ENCODE results near the gene CFAP46.

CFAP46 gene

DNA sequence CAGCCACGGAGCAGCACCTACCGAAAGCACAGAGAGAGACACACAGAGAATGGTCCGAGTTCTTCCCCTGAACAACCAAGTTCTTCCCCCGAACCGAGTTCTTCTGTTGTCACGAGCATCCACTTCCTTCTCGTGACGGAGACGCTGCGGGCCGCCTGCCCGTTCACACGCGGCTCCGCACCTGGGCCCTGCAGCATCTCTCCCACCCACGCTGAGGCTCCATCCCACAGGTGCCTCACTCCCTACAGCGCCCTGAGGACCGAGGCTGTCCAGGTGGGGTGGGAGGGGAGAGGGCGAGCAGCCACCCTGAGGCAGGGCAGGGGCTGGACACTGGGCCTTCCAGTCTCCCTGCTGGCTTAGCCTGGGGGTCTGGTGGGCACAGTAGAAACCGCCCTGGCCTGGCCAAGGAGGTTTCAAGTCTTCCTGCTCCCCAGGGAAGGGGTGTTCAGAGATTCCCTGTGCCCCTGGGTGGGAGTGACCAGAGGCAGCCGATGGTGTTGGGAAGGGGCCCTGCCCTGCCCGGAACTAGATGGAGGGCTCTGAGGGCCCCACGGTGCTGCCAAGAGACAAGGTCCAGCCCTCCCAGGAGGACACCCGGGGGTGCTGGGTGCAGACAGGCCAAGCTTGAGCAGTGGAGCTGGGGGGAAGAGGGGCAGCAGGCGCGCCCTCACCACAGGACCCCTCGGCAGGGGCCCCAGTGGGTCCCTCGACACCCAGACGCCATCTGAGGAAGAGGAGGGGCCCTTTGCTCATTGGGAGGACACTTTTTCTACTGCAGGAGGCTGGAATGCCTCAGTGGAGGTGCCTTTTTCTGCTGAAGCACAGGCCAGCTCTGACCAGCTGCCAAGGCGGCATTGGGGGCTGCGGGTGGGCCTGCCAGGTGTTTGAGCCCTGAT lies 151.2 kb downstream of the CFAP46 start:
- peaks cover 54% of the 10 kb centered on the region for H3K27me3 ChIP-seq (ENCODE audit: control insufficient read depth, insufficient read depth, low read length)
- no peak overlapping the region for H3K9ac ChIP-seq (ENCODE audit: low read depth, low read length)

DNA sequence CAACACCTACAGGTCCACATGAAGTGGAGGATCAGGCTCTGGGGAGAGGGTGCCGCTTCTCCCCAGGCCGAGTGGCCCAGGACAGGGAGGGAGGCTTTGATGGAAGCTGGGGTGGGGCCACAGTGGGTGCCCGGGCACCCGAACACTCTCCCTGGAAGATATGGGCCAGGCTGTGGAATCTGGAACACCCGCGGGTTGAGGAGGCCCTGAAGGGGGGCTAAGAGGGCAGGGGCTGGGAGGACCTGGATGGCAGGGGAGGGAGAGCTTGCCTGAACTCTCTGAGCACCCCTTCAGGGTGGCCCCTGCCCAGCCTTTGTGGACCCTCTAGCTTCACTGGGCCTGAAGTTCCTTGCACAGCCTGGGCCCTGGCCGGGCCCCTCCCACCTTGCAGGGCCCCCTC lies 151.9 kb downstream of the CFAP46 start:
- Histone ChIP-seq H3K9ac (ENCODE audit: low read depth, low read length) (no peak overlapping the region), H3K27ac (ENCODE audit: low read depth, low read length) (no peak overlapping the region), H3K4me1 (ENCODE audit: control insufficient read depth, insufficient read depth, low read length) (no peaks in the 10 kb centered on the region), H3K9me3 (ENCODE audit: control insufficient read depth, insufficient read depth, low read length) (no peaks in the 10 kb centered on the region), H3K27me3 (ENCODE audit: control insufficient read depth, insufficient read depth, low read length) (peaks cover 58% of the 10 kb centered on the region), H3K36me3 (ENCODE audit: control insufficient read depth, insufficient read depth, low read length) (no peaks in the 10 kb centered on the region), H3K4me3 (ENCODE audit: low read depth, low read length) (no peak overlapping the region)

More for the DNA sequence above, 151.2 kb downstream of the CFAP46 start:
- no peak overlapping the region for H3K27ac ChIP-seq (ENCODE audit: low read depth, low read length)
- no peaks in the 10 kb centered on the region for H3K9me3 ChIP-seq (ENCODE audit: control insufficient read depth, insufficient read depth, low read length)
- no peak overlapping the region for H3K4me3 ChIP-seq (ENCODE audit: low read depth, low read length)
- H3K36me3 ChIP-seq (ENCODE audit: control insufficient read depth, insufficient read depth, low read length), result no peaks in the 10 kb centered on the region
- H3K4me1 ChIP-seq (ENCODE audit: control insufficient read depth, insufficient read depth, low read length), result no peaks in the 10 kb centered on the region

DNA sequence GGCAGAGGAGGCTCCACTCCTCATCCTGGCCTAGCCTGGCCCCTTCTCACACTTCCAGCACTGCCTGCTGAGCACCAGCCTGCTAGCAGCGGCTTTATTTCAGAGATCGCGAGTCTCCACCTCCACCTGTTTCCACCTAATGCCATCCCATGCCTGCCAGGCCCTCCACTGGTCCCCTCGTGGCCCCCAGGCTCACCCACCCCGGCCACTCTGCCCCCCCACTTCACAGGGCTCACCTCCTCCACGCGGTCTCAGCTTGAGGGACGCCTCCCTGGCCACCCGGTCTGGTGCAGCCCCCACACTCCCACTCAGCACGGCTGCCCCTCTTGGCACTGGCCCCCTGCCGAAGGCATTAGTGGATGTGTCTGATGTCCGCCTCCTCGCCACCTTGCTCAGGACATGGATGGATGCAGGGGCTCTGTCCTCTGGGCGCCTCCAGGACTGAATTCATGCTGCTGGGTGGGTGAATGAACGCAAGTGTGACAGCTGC lies 152.7 kb downstream of the CFAP46 start:
- Histone ChIP-seq H3K36me3 (ENCODE audit: control insufficient read depth, insufficient read depth, low read length) (no peaks in the 10 kb centered on the region), H3K27me3 (ENCODE audit: control insufficient read depth, insufficient read depth, low read length) (peaks cover 66% of the 10 kb centered on the region), H3K9ac (ENCODE audit: low read depth, low read length) (no peak overlapping the region), H3K4me3 (ENCODE audit: low read depth, low read length) (no peak overlapping the region), H3K4me1 (ENCODE audit: control insufficient read depth, insufficient read depth, low read length) (no peaks in the 10 kb centered on the region), H3K27ac (ENCODE audit: low read depth, low read length) (no peak overlapping the region), H3K9me3 (ENCODE audit: control insufficient read depth, insufficient read depth, low read length) (no peaks in the 10 kb centered on the region)

DNA sequence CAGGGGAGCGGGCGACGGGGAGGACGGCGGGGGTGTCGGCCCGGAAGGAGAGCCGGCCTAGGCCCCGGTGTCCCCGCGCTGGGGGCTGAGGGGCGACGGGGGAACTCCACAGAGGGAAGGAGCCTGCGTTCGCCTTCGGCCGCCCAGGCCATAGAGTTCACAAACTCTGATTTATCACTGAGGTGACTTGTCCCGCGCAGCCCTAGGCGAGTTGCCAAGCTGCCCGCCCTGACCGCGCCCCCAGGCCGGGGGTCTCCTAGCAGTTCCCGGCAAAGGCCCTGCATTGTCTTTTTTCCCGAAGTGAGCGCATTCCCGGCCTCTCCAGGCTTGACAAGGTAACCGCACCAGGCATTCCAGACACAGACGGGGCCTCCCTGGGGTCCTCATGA lies 153.5 kb downstream of the CFAP46 start:
- Histone ChIP-seq H3K9me3 (ENCODE audit: control insufficient read depth, insufficient read depth, low read length) (no peaks in the 10 kb centered on the region), H3K4me1 (ENCODE audit: control insufficient read depth, insufficient read depth, low read length) (0 out of 2 replicates have a peak, but pooled peaks cover 3% of the 10 kb centered on the region), H3K36me3 (ENCODE audit: control insufficient read depth, insufficient read depth, low read length) (no peaks in the 10 kb centered on the region), H3K4me3 (ENCODE audit: low read depth, low read length) (peak overlapping the region; percentile 59; the same call in 1 of the 2 replicates), H3K27me3 (ENCODE audit: control insufficient read depth, insufficient read depth, low read length) (peaks cover 75% of the 10 kb centered on the region), H3K9ac (ENCODE audit: low read depth, low read length) (no peak overlapping the region), H3K27ac (ENCODE audit: low read depth, low read length) (no peak overlapping the region)

DNA sequence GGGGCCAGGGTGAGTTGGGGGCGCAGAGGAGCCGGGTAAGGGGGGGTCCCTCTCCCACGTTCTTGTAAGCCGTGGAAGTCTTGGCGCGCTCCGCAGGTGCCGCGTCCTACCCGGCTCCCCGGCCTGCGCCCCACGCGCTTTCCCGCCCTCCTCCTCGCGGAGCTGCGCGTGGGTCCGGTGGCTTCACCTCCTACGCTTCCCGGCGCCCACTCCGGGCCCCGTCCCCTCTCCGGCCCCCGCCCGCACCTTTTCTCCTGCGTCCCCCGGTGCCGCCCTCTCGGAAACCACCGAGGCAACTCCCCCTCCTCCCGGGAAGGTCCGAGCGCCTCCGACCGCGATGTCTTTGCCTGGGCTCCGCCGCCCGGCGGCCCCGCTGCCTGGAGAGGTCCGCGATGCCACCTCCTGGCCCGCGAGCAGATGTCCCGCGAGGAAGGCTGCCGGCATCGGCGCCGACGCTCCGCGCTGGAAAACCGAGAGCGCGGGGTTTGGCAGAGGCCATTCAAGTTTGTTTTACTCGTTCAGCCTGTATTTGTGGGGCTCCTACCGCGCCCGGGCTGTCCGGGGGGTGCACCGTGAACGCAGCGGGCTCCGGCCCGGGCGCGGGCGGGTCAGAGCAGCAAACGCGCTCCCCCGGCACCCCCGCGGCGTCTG lies 154.1 kb downstream of the CFAP46 start:
- Histone ChIP-seq H3K27ac (ENCODE audit: low read depth, low read length) (no peak overlapping the region), H3K9ac (ENCODE audit: low read depth, low read length) (no peak overlapping the region), H3K36me3 (ENCODE audit: control insufficient read depth, insufficient read depth, low read length) (no peaks in the 10 kb centered on the region), H3K4me3 (ENCODE audit: low read depth, low read length) (peak overlapping the region; percentile 59), H3K27me3 (ENCODE audit: control insufficient read depth, insufficient read depth, low read length) (peaks cover 80% of the 10 kb centered on the region), H3K4me1 (ENCODE audit: control insufficient read depth, insufficient read depth, low read length) (peaks cover 8% of the 10 kb centered on the region), H3K9me3 (ENCODE audit: control insufficient read depth, insufficient read depth, low read length) (no peaks in the 10 kb centered on the region)

DNA sequence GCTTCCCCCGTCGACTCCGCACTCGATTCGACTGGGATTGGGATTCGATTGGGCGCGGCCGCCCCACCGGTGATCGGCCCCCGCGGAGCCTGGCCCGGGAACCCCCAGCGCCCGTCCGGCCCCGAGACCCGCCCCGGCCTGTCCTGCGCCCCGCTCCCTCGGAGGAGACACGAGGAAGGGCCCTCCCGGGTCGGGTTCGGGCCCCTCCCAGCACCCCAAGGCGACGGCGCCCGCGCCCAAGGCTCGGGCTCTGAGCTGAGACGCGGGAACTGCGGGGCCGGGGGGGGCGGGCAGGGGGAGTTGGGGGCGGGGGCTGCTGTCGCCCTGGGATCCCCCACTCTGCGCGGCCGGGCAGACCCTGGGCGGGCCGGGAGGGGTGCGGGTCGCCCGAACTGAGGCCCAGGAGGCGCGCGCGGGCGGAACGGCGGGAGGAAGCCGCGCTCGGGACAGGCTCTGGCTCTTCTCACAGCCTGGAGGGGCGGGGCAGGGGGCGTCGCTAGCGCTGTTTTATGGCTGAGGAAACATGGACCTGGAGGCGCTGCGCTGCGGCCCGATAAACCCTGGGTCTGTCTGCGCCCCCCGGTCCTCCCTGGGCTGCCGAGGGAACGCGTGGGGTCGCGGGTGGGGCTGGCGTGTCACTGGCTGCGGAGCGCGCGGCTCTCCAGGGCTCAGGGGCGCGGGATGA lies 154.7 kb downstream of the CFAP46 start:
- peak overlapping the region; percentile 59 for H3K4me3 ChIP-seq (ENCODE audit: low read depth, low read length)
- H3K4me1 ChIP-seq (ENCODE audit: control insufficient read depth, insufficient read depth, low read length), result peaks cover 12% of the 10 kb centered on the region
- H3K9ac ChIP-seq (ENCODE audit: low read depth, low read length), result no peak overlapping the region
- H3K36me3 ChIP-seq (ENCODE audit: control insufficient read depth, insufficient read depth, low read length), result no peaks in the 10 kb centered on the region
- H3K27ac ChIP-seq (ENCODE audit: low read depth, low read length), result no peak overlapping the region
- H3K9me3 ChIP-seq (ENCODE audit: control insufficient read depth, insufficient read depth, low read length), result no peaks in the 10 kb centered on the region
- peaks cover 86% of the 10 kb centered on the region for H3K27me3 ChIP-seq (ENCODE audit: control insufficient read depth, insufficient read depth, low read length)

DNA sequence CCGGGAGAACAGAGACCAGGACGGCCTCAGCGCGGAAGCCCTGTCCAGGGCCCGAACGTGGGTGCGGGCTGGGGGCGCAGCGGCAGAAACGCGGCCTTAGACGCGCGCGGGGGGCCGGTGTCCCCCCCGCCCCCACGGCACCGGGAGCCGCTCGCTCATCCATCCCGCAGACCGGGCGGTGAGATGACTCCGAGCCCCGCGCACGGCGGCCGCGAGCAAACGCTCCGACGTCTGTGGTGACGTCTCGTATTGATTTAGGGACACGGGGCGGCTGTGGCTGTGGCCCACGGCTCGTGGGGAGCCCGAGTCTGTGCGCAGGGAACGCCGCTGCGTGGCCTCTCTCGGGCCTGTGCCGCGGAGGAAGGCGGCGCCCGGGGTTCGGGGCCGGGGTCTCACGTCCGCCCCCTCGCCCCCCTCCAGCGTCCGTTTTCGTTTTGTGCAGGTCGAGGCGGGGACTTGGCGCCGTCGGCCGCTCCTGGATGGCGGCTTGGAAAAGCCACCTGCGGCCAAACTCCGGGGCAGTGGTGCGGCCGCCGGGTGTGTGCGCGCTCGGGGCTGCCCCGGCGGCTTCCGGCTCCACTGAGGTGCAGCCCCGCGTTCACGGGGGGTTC lies 155.4 kb downstream of the CFAP46 start:
- H3K4me1 ChIP-seq (ENCODE audit: control insufficient read depth, insufficient read depth, low read length), result peaks cover 12% of the 10 kb centered on the region

DNA sequence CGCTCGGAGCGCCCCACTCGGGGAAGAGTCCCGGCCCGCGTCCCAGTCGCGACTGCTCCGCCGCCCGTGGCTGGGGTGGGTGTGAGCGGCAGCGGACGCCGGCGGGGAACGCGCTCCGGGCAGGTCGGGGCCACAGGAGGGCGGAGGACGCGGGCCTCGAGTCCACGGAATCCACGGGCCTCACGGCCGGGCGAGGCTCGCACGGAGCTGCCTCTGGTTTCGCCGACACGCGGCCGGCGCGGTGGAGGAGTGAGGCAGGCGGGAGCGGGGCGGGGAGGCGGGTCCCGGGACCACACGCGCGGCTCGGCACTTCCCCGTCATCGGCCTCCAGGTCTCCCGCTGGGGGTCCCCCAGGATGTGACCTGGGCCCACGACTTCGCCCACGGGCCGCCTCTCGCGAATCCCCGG lies 155.9 kb downstream of the CFAP46 start:
- no peaks in the 10 kb centered on the region for H3K9me3 ChIP-seq (ENCODE audit: control insufficient read depth, insufficient read depth, low read length)
- no peak overlapping the region for H3K27ac ChIP-seq (ENCODE audit: low read depth, low read length)
- H3K4me1 ChIP-seq (ENCODE audit: control insufficient read depth, insufficient read depth, low read length), result peaks cover 12% of the 10 kb centered on the region
- no peak overlapping the region for H3K4me3 ChIP-seq (ENCODE audit: low read depth, low read length)
- H3K9ac ChIP-seq (ENCODE audit: low read depth, low read length), result no peak overlapping the region
- peaks cover 96% of the 10 kb centered on the region for H3K27me3 ChIP-seq (ENCODE audit: control insufficient read depth, insufficient read depth, low read length)
- H3K36me3 ChIP-seq (ENCODE audit: control insufficient read depth, insufficient read depth, low read length), result no peaks in the 10 kb centered on the region

More for the DNA sequence above, 155.4 kb downstream of the CFAP46 start:
- H3K36me3 ChIP-seq (ENCODE audit: control insufficient read depth, insufficient read depth, low read length), result no peaks in the 10 kb centered on the region
- H3K27ac ChIP-seq (ENCODE audit: low read depth, low read length), result no peak overlapping the region
- H3K4me3 ChIP-seq (ENCODE audit: low read depth, low read length), result peak overlapping the region; percentile 29; the same call in 1 of the 2 replicates
- H3K9me3 ChIP-seq (ENCODE audit: control insufficient read depth, insufficient read depth, low read length), result no peaks in the 10 kb centered on the region
- H3K9ac ChIP-seq (ENCODE audit: low read depth, low read length), result no peak overlapping the region
- H3K27me3 ChIP-seq (ENCODE audit: control insufficient read depth, insufficient read depth, low read length), result peaks cover 93% of the 10 kb centered on the region

DNA sequence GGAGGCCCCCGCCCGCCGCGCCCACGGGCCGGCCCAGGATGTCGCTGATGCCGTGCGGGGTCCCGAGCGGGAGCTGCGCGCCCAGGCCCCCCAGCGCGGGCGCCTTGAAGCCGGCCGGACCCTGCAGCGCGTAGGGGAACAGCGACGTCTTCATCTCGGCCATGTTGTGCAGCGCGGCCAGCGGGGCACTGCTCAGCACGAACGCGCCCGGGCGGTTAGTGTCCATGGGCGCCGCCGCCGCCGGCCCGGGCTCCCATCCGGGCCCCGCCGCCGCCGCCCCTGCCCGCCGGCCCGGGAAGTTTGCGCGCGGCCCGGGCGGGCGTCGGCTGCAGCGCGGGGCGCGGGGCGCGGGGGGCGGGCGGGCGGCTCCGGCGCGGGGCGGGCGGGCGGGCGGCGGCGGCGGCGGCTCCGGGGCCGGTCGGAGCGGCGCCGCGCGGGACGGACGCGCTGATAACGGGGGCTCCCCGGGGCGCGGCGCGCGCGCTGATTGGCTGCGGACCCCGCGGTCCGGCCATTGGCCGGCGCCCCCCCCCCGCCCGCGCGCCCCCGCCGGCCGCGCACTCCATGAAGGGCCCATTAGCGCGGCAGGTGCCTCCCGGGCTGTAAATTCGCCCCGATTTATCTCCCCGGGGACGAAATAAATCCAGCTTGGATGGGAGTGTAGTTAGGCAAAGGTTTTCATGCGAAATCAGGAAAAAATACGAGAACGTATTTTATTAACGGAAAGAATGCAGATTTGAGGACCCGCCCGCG lies 156.5 kb downstream of the CFAP46 start, which contains the start of gene NKX6-2:
Gene NKX6-2, minus strand, starts transcription at position 425 of the 753 bp plus-strand sequence. Its CDS starts 199 bp downstream, at position 226.
- H3K9me3 ChIP-seq (ENCODE audit: control insufficient read depth, insufficient read depth, low read length), result no peaks in the 10 kb centered on the region
- peak within 1 kb of the TSS; percentile 35; the same call in 1 of the 2 replicates for H3K4me3 ChIP-seq (ENCODE audit: low read depth, low read length)
- H3K9ac ChIP-seq (ENCODE audit: low read depth, low read length), result no peak within 1 kb of the TSS
- peaks cover 94% of the 10 kb centered on the region for H3K27me3 ChIP-seq (ENCODE audit: control insufficient read depth, insufficient read depth, low read length)
- no peaks in the 10 kb centered on the region for H3K36me3 ChIP-seq (ENCODE audit: control insufficient read depth, insufficient read depth, low read length)
- peaks cover 12% of the 10 kb centered on the region for H3K4me1 ChIP-seq (ENCODE audit: control insufficient read depth, insufficient read depth, low read length)
- no peak within 1 kb of the TSS for H3K27ac ChIP-seq (ENCODE audit: low read depth, low read length)
